Stimulated activated CD8-positive, alpha-beta memory T cell treated with anti-CD3 and anti-CD28 coated beads, Interleukin-4, amount 100 ng/mL, for 24 hours (primary cell): ENCODE measurements around the gene GPI.

ENCODE experiments used
- DNase-seq: peaks from one replicate; pipeline ENCODE4 v3.0.0-alpha.2; 2020; ENCODE audit warnings: low read depth

Gene GPI

GRCh38 chr19:34404109-34404909 is 39.3 kb downstream of the GPI start, which contains the start of gene PDCD2L:
Gene PDCD2L (plus strand): TSS chr19:34404399. CDS start chr19:34404431, 32 bp downstream.
- peak; percentile 88 for DNase-seq

GRCh38 chr19:34405892-34406660 is 41.1 kb downstream of the GPI start:
- DNase-seq: no peak

DNA sequence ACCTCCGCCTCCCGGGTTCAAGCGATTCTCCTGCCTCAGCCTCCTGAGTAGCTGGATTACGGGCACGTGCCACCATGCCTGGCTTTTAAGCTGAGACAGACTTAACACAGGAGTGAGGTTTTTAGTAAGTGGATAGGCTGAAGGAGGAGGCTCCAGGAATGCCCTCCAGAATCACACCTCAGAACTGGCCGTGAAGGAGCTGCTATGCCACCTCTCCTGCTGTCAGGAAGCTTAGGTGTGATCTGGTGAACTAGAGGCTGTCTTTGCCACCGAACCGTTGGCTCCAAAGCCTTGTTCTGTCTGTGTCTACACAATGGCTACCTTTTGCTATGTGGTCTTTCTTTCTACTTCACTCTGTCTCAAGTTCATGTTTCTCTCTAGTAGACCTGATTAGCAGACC is 43.4 kb downstream of the GPI start:
- no peak for DNase-seq

GRCh38 chr19:34409189-34410164 is 44.5 kb downstream of the GPI start:
- no peak for DNase-seq

GRCh38 chr19:34411216-34411615 is 46.2 kb downstream of the GPI start:
- no peak for DNase-seq

DNA sequence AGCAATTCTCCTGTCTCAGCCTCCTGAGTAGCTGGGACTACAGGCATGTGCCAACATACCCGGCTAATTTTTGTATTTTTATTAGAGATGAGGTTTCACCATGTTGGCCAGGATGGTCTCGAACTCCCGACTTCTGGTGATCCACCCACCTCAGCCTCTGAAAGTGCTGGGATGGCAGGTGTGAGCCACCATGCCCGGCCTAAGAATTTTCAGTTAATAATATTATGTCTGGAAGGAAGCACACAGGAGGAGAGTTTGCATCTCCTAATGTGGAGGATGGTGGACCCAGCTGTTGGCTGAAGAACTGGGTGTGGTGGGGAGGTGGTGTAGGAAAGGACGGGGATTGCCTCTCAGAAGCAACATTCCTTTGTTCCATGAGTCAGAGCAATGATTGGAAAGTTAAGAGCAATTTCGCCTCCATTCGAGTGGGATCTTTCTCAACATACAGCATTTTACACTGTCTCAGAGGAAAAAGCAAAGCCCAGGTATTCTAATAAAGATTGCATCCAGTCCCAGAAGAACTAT is 51.1 kb downstream of the GPI start:
- no peak for DNase-seq

DNA sequence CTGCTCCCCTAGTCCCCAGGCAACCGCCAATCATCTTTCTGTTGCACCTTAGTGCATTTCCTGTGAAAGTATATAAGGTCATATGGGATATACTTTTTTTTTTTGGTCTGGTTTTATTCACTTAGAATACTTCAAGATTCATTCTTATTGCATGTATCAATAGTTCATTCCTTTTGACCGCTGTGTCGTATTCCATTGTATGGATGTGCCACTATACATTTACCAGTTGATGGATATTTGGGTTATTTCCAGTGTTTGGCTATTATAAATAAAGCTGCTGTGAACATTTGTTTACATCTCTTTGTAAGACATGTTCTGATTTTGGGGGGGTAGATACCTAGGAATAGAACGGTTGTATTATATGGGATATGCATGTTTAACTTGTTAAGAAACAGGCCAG is 53.3 kb downstream of the GPI start:
- no peak for DNase-seq

DNA sequence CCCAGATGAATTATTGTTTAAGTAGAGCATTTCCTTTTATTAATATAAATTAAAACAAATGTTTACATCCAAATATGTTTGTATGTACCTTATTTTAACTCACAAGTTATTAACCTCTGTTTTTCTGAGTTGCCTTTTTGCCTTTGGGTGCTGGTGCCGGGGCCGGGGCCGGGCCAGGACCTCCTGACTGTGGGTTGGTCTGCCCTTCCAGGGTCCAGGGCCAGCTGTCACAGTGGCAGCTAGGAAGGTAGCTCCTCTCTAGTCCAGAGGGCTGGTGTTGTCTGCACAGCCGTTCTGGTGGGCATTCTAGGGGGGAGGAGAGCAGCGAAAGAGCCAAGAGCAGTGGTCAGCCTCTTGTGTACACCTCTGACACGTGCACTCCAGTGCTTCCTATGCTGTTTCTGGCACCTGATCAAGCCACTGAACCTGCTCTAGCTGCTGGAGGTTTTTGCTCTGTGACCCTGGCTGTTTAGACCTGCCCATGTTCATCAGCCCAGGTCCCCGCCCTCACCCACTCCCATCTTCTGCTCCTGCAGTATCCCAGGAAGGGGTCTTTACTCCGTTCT is 61.2 kb downstream of the GPI start:
- DNase-seq: no peak

DNA sequence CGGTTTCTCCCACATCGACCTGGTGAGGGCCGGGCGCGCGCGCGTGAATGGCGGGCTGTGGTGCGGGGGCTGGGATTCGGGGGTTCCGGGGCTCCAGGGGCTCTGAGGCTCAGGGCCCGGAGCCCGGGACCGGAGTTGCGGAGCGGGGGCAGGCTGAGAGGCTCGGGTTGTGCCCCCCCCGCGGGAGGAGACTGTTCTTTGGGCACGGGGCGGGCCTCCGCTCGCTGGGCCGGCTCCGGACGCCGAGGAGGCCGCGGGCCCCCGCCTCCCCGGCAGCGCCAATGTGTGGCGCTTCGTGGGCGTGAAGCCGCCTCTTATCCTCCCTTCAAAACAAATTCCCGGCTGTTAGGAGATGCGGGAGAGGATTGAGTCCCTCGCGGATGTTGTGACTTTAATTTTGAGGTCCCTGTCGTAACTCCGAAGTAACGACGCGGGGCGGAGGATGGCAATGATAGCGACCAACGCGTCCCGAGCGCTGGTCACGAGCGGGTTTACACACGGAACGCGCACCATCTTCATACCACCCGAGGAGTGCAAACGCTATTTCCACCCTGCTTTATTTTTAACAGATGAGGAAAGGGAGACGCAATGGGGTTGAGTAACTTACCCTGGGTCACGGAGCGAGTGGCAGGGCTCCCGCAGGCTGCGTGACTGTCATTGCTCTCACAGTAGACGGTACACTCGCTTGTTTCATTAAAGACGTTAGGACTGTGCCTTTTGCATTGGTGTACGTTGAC is 63.7 kb downstream of the GPI start:
- DNase-seq: peak; percentile 27

- DNase-seq: no peak
Measured at GRCh38 chr19:34429553-34429952, 64.6 kb downstream of the GPI start.

- DNase-seq: no peak
Measured at GRCh38 chr19:34430738-34431625, 66.0 kb downstream of the GPI start.

GRCh38 chr19:34431681-34432402 is 66.8 kb downstream of the GPI start:
- DNase-seq: no peak

DNA sequence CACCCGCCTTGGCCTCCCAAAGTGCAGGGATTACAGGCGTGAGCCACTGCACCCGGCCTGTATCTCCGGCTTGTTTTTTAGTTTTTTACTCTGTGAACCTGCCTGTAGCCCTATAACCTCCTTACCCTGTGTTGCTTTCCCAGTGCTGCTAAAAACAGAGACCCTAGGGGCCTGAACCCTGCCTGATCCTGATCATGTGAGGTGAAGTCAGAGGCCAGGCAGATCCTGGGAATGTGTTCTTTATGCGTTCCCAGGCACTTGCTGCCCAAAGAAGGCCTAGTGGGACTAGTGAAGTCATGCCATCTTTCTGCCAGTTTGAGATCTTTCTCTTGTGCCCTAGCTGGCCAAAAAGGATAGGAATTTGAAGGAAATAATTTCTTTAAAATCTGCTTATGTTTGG is 67.8 kb downstream of the GPI start:
- no peak for DNase-seq

- no peak for DNase-seq
Measured at GRCh38 chr19:34436716-34437115, 71.7 kb downstream of the GPI start.

DNA sequence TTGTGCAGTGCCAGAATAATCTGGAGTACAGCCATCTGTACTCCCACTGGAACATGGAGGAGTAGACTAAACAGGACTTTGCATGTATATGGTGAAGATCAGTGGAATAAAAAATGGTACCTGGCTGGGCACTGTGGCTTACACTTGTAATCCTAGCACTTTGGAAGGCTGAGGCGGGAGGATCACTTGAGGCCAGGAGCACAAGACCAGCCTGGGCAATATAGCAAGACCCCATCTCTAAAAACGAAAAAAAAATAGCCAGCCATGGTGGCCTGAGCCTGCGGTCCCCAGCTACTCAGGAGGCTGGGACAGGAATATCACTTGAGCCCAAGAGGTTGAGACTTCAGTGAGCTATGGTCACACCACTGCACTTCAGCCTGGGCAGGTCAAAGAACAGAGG is 83.2 kb downstream of the GPI start:
- DNase-seq: no peak
